HepG2 (cell line): Measurements from ENCODE around the gene FLAD1. TPM values are rescaled to one million over a fixed set of nuclear protein-coding genes. Genes with fewer than 3 reads are reported as not detected.
A peak's percentile ranks its signal among the peaks of the same experiment; 100 is the strongest.

Experiments used
- AKAP8 ChIP-seq: sonication (generic); formaldehyde crosslinking; IDR thresholded peaks from 2 replicates; pipeline ENCODE4 v1.5.1; 2020; ENCODE audit warnings: mild to moderate bottlenecking, missing genetic modification reagents
- ELF1 ChIP-seq: sonication (generic); formaldehyde crosslinking; IDR thresholded peaks from 2 replicates; pipeline ENCODE4 v1.4.0; 2020; ENCODE audit warnings: missing genetic modification reagents
- FOXJ3 ChIP-seq: sonication (generic); formaldehyde crosslinking; IDR thresholded peaks from 2 replicates; pipeline ENCODE4 v1.4.0; 2020; ENCODE audit warnings: missing genetic modification reagents, mild to moderate bottlenecking, borderline replicate concordance
- JUNB ChIP-seq: sonication (generic); formaldehyde crosslinking; IDR thresholded peaks from 2 replicates; pipeline ENCODE4 v1.8.0; 2022; ENCODE audit warnings: missing genetic modification reagents, mild to moderate bottlenecking, borderline replicate concordance
- MEF2D ChIP-seq: sonication (generic); formaldehyde crosslinking; IDR thresholded peaks from 2 replicates; pipeline ENCODE4 v1.5.1; 2020; ENCODE audit warnings: mild to moderate bottlenecking, missing genetic modification reagents
- NFKBIZ ChIP-seq: IDR thresholded peaks from 2 replicates; pipeline ENCODE4 v1.6.1; 2018; ENCODE audit warnings: missing genetic modification reagents, missing compliant biosample characterization
- NRL ChIP-seq: sonication (generic); formaldehyde crosslinking; IDR thresholded peaks from 2 replicates; pipeline ENCODE4 v1.5.0; 2020; ENCODE audit warnings: missing genetic modification reagents, mild to moderate bottlenecking, moderate library complexity, borderline replicate concordance
- PRMT3 ChIP-seq: sonication (generic); formaldehyde crosslinking; IDR thresholded peaks from 2 replicates; pipeline ENCODE4 v1.8.1; 2022; ENCODE audit warnings: low read depth, mild to moderate bottlenecking, moderate library complexity, missing genetic modification reagents, borderline replicate concordance
- SOX6 ChIP-seq, 2 experiments: fragments of 450-650 bp in 1 of 2; sonication (generic) in 1 of 2; formaldehyde crosslinking in 1 of 2; IDR thresholded peaks; 2 replicates each; pipeline versions ENCODE4 v1.4.0 to v1.6.1; 2017 to 2020; ENCODE audit warnings: antibody characterized with exemption in 1 of 2, mild to moderate bottlenecking in 1 of 2, missing genetic modification reagents in 1 of 2
- ZFP41 ChIP-seq: sonication (generic); formaldehyde crosslinking; IDR thresholded peaks from 2 replicates; pipeline ENCODE4 v1.4.0; 2020; ENCODE audit warnings: mild to moderate bottlenecking, missing genetic modification reagents, borderline replicate concordance
- ZNF432 ChIP-seq: sonication (generic); formaldehyde crosslinking; IDR thresholded peaks from 2 replicates; pipeline ENCODE4 v1.5.0; 2020; ENCODE audit warnings: missing genetic modification reagents, mild to moderate bottlenecking, borderline replicate concordance
- ZNF446 ChIP-seq: sonication (generic); formaldehyde crosslinking; IDR thresholded peaks from 2 replicates; pipeline ENCODE4 v1.5.0; 2020; ENCODE audit warnings: mild to moderate bottlenecking, missing genetic modification reagents
- ZNF451 ChIP-seq: sonication (generic); formaldehyde crosslinking; IDR thresholded peaks from 2 replicates; pipeline ENCODE4 v1.5.0; 2020; ENCODE audit warnings: mild to moderate bottlenecking, missing genetic modification reagents
- ZNF496 ChIP-seq: sonication (generic); formaldehyde crosslinking; IDR thresholded peaks from 2 replicates; pipeline ENCODE4 v1.8.1; 2023; ENCODE audit warnings: mild to moderate bottlenecking, moderate library complexity, missing genetic modification reagents; ENCODE audit not compliant: insufficient replicate concordance
- ZNF570 ChIP-seq: sonication (generic); formaldehyde crosslinking; IDR thresholded peaks from 2 replicates; pipeline ENCODE4 v1.4.0; 2020; ENCODE audit warnings: mild to moderate bottlenecking, missing genetic modification reagents, borderline replicate concordance
- ZNF616 ChIP-seq: sonication (generic); formaldehyde crosslinking; IDR thresholded peaks from 2 replicates; pipeline ENCODE4 v1.5.0; 2020; ENCODE audit warnings: low read depth, mild to moderate bottlenecking, missing genetic modification reagents
- polyA plus RNA-seq, 8 experiments: library from polyadenylated mRNA; depleted of rRNA in 3 of 8; stranded (reverse) in 7 of 8; unstranded in 1 of 8; fragments of >200 nt; fragmentation: Illumina TruSeq in 4 of 8; extraction: Trizol in 4 of 8; gene quantifications; 2 replicates each; pipeline versions ENCODE4 v1.2.1 to v1.2.3, GENCODE V29; 2011 to 2016; ENCODE audit warnings: low read depth in 4 of 8, missing spikeins in 1 of 8, mixed read lengths in 1 of 8; ENCODE audit not compliant: insufficient read depth in 1 of 8
- total RNA-seq, 5 experiments: library from RNA; depleted of rRNA; stranded (reverse); fragments of >200 nt; fragmentation: Illumina TruSeq; extraction: Trizol; gene quantifications; 2 replicates each; pipeline ENCODE4 v1.2.3, GENCODE V29; 2016; ENCODE audit warnings: low read depth in 1 of 5
- TF ChIP-seq, protein P1 (sequence below): sonication (generic); formaldehyde crosslinking; IDR thresholded peaks from 2 replicates; pipeline ENCODE4 v1.4.0; 2020; ENCODE audit warnings: missing genetic modification reagents
- TF ChIP-seq, protein P2 (sequence below): sonication (generic); formaldehyde crosslinking; IDR thresholded peaks from 2 replicates; pipeline ENCODE4 v1.5.0; 2020; ENCODE audit warnings: missing genetic modification reagents
- TF ChIP-seq, protein P3 (sequence below), 2 experiments: sonication (generic) in 1 of 2; formaldehyde crosslinking in 1 of 2; IDR thresholded peaks; 2 replicates each; pipeline versions ENCODE4 v1.4.0 to v1.6.1; 2018 to 2020; ENCODE audit warnings: missing genetic modification reagents in 2 of 2, borderline replicate concordance in 1 of 2, low read depth in 1 of 2, mild to moderate bottlenecking in 1 of 2, missing biosample characterization in 1 of 2

Gene FLAD1
- total and polyA plus RNA-seq, 2 of the 13 experiments (the other 11 are each of a cell fraction or from before 2014, with no cell fraction given), result 25.9 to 32.8 TPM

DNA sequence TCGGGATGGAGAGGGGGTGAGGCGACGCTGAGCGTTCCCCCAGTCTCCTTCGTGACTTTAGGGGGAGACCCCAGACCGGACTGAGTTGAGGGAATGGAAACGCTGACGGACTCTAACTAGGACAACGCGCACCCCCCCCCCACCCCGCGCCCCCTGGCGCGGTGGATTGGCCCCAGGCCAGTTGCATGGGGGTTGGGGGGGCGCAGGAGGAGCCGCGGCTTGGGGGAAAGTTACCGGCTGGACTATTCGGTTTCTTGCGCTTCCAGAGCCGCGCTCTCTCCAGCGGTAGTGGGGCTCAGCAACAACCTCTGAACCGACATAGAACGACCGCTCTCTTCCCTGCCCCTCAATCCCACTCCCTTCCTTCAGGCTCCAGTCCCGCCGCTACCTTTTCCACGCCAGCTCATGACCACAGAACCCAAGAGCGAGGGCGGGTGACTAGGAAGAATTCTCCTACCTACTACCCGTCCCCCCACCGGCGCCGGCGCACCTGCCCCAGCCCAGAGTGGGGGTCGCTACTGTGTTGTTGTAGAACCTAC is 20.2 kb downstream of the FLAD1 start (continued):
- TF ChIP-seq, protein P1, sequence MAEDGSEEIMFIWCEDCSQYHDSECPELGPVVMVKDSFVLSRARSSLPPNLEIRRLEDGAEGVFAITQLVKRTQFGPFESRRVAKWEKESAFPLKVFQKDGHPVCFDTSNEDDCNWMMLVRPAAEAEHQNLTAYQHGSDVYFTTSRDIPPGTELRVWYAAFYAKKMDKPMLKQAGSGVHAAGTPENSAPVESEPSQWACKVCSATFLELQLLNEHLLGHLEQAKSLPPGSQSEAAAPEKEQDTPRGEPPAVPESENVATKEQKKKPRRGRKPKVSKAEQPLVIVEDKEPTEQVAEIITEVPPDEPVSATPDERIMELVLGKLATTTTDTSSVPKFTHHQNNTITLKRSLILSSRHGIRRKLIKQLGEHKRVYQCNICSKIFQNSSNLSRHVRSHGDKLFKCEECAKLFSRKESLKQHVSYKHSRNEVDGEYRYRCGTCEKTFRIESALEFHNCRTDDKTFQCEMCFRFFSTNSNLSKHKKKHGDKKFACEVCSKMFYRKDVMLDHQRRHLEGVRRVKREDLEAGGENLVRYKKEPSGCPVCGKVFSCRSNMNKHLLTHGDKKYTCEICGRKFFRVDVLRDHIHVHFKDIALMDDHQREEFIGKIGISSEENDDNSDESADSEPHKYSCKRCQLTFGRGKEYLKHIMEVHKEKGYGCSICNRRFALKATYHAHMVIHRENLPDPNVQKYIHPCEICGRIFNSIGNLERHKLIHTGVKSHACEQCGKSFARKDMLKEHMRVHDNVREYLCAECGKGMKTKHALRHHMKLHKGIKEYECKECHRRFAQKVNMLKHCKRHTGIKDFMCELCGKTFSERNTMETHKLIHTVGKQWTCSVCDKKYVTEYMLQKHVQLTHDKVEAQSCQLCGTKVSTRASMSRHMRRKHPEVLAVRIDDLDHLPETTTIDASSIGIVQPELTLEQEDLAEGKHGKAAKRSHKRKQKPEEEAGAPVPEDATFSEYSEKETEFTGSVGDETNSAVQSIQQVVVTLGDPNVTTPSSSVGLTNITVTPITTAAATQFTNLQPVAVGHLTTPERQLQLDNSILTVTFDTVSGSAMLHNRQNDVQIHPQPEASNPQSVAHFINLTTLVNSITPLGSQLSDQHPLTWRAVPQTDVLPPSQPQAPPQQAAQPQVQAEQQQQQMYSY (CRISPR knock-in tag), result no peak
- TF ChIP-seq ELF1 (CRISPR knock-in tag) (no peak), MEF2D (CRISPR knock-in tag) (peak; percentile 18; the same call in 1 of the 2 replicates), ZNF570 (CRISPR knock-in tag) (no peak), ZNF451 (CRISPR knock-in tag) (no peak), FOXJ3 (no peak), NRL (CRISPR knock-in tag) (no peak), ZNF446 (CRISPR knock-in tag) (no peak), PRMT3 (CRISPR knock-in tag) (no peak), ZNF496 (CRISPR knock-in tag) (no peak), ZFP41 (no peak), AKAP8 (CRISPR knock-in tag) (0 out of 2 replicates have a peak, but pooled peaks have one; percentile 40), JUNB (CRISPR knock-in tag) (no peak), NFKBIZ (CRISPR knock-in tag) (no peak), ZNF432 (CRISPR knock-in tag) (no peak), ZNF616 (no peak), SOX6 (IDR thresholded peaks at IDR 0.05) (no peak), SOX6 (CRISPR knock-in tag; IDR thresholded peaks at IDR 0.05) (no peak)
- TF ChIP-seq, protein P2, sequence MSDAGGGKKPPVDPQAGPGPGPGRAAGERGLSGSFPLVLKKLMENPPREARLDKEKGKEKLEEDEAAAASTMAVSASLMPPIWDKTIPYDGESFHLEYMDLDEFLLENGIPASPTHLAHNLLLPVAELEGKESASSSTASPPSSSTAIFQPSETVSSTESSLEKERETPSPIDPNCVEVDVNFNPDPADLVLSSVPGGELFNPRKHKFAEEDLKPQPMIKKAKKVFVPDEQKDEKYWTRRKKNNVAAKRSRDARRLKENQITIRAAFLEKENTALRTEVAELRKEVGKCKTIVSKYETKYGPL (CRISPR knock-in tag), result no peak
- TF ChIP-seq, protein P3, sequence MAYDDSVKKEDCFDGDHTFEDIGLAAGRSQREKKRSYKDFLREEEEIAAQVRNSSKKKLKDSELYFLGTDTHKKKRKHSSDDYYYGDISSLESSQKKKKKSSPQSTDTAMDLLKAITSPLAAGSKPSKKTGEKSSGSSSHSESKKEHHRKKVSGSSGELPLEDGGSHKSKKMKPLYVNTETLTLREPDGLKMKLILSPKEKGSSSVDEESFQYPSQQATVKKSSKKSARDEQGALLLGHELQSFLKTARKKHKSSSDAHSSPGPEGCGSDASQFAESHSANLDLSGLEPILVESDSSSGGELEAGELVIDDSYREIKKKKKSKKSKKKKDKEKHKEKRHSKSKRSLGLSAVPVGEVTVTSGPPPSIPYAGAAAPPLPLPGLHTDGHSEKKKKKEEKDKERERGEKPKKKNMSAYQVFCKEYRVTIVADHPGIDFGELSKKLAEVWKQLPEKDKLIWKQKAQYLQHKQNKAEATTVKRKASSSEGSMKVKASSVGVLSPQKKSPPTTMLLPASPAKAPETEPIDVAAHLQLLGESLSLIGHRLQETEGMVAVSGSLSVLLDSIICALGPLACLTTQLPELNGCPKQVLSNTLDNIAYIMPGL (CRISPR knock-in tag; IDR thresholded peaks at IDR 0.05; ENCODE audit: borderline replicate concordance in 1 of 2, low read depth in 1 of 2), result peak in 1 of 2 experiments; percentile 55; a peak in 2 of 4 replicates
